HepG2 (cell line): Measurements from ENCODE around the gene PRR12. TPM values are rescaled to one million over a fixed set of nuclear protein-coding genes. Genes with fewer than 3 reads are reported as not detected.

ENCODE experiments used
- AFF4 ChIP-seq: sonication (generic); formaldehyde crosslinking; IDR thresholded peaks from 2 replicates; pipeline ENCODE4 v1.4.0; 2020; ENCODE audit warnings: missing genetic modification reagents
- CAMTA2 ChIP-seq: sonication (generic); formaldehyde crosslinking; IDR thresholded peaks from 2 replicates; pipeline ENCODE4 v1.4.0; 2020; ENCODE audit warnings: mild to moderate bottlenecking, missing genetic modification reagents, borderline replicate concordance
- ETS1 ChIP-seq: sonication (generic); formaldehyde crosslinking; IDR thresholded peaks from 2 replicates; pipeline ENCODE4 v1.4.0; 2020; ENCODE audit warnings: missing genetic modification reagents
- ETV5 ChIP-seq: IDR thresholded peaks from 2 replicates; pipeline ENCODE4 v1.6.1; 2018; ENCODE audit warnings: missing biosample characterization, missing genetic modification reagents, inconsistent platforms, borderline replicate concordance
- GFI1 ChIP-seq: sonication (generic); formaldehyde crosslinking; IDR thresholded peaks from 2 replicates; pipeline ENCODE4 v1.5.0; 2020; ENCODE audit warnings: missing genetic modification reagents, mild to moderate bottlenecking, borderline replicate concordance
- IRX3 ChIP-seq: sonication (generic); formaldehyde crosslinking; IDR thresholded peaks from 2 replicates; pipeline ENCODE4 v1.8.1; 2023; ENCODE audit warnings: mild to moderate bottlenecking, low read depth, missing genetic modification reagents, borderline replicate concordance
- KMT2A ChIP-seq: sonication (generic); formaldehyde crosslinking; IDR thresholded peaks from 2 replicates; pipeline ENCODE4 v1.4.0; 2020; ENCODE audit warnings: missing genetic modification reagents
- LCORL ChIP-seq, 2 experiments: fragments of 450-650 bp in 1 of 2; sonication (generic) in 1 of 2; formaldehyde crosslinking in 1 of 2; IDR thresholded peaks; 2 replicates each; pipeline versions ENCODE4 v1.5.0 to v1.6.1; 2017 to 2020; ENCODE audit warnings: antibody characterized with exemption in 1 of 2, missing genetic modification reagents in 1 of 2
- MED1 ChIP-seq: sonication (generic); formaldehyde crosslinking; IDR thresholded peaks from 2 replicates; pipeline ENCODE4 v1.4.0; 2020; ENCODE audit warnings: missing genetic modification reagents
- MTF2 ChIP-seq: sonication (generic); formaldehyde crosslinking; IDR thresholded peaks from 2 replicates; pipeline ENCODE4 v1.5.0; 2020; ENCODE audit warnings: missing genetic modification reagents, borderline replicate concordance
- PHF20 ChIP-seq: sonication (generic); formaldehyde crosslinking; IDR thresholded peaks from 2 replicates; pipeline ENCODE4 v1.5.0; 2020; ENCODE audit warnings: mild to moderate bottlenecking, missing genetic modification reagents
- RBAK ChIP-seq: sonication (generic); formaldehyde crosslinking; IDR thresholded peaks from 2 replicates; pipeline ENCODE4 v1.5.1; 2020; ENCODE audit warnings: mild to moderate bottlenecking, missing genetic modification reagents
- SNAPC5 ChIP-seq: sonication (generic); formaldehyde crosslinking; IDR thresholded peaks from 2 replicates; pipeline ENCODE4 v1.8.1; 2023; ENCODE audit warnings: mild to moderate bottlenecking, missing genetic modification reagents, borderline replicate concordance
- TFDP1 ChIP-seq: IDR thresholded peaks from 2 replicates; pipeline ENCODE4 v1.6.1; 2016; ENCODE audit warnings: missing compliant biosample characterization, missing genetic modification reagents, borderline replicate concordance
- THAP7 ChIP-seq: sonication (generic); formaldehyde crosslinking; IDR thresholded peaks from 2 replicates; pipeline ENCODE4 v1.8.1; 2023; ENCODE audit warnings: mild to moderate bottlenecking, missing genetic modification reagents
- THYN1 ChIP-seq: sonication (generic); formaldehyde crosslinking; IDR thresholded peaks from 2 replicates; pipeline ENCODE4 v1.8.1; 2023; ENCODE audit warnings: low read depth, mild to moderate bottlenecking, moderate library complexity, missing genetic modification reagents, borderline replicate concordance
- ZBTB46 ChIP-seq: sonication (generic); formaldehyde crosslinking; IDR thresholded peaks from 2 replicates; pipeline ENCODE4 v1.4.0; 2020; ENCODE audit warnings: mild to moderate bottlenecking, missing genetic modification reagents, borderline replicate concordance
- ZNF136 ChIP-seq: sonication (generic); formaldehyde crosslinking; IDR thresholded peaks from 2 replicates; pipeline ENCODE4 v1.8.1; 2022; ENCODE audit warnings: low read depth, mild to moderate bottlenecking, moderate library complexity, missing genetic modification reagents
- polyA plus RNA-seq, 8 experiments: library from polyadenylated mRNA; depleted of rRNA in 3 of 8; stranded (reverse) in 7 of 8; unstranded in 1 of 8; fragments of >200 nt; fragmentation: Illumina TruSeq in 4 of 8; extraction: Trizol in 4 of 8; gene quantifications; 2 replicates each; pipeline versions ENCODE4 v1.2.1 to v1.2.3, GENCODE V29; 2011 to 2016; ENCODE audit warnings: low read depth in 4 of 8, missing spikeins in 1 of 8, mixed read lengths in 1 of 8; ENCODE audit not compliant: insufficient read depth in 1 of 8
- total RNA-seq, 5 experiments: library from RNA; depleted of rRNA; stranded (reverse); fragments of >200 nt; fragmentation: Illumina TruSeq; extraction: Trizol; gene quantifications; 2 replicates each; pipeline ENCODE4 v1.2.3, GENCODE V29; 2016; ENCODE audit warnings: low read depth in 1 of 5

Gene PRR12
- total and polyA plus RNA-seq, 2 of the 13 experiments (the other 11 are each of a cell fraction or from before 2014, with no cell fraction given): 0.62 to 1.5 TPM

GRCh38 chr19:49590071-49590970 is 661 bp upstream of the PRR12 start (continued):
- peak; percentile 39; the same call in 1 of the 2 replicates for TF ChIP-seq SNAPC5 (CRISPR knock-in tag)
- TF ChIP-seq CAMTA2 (CRISPR knock-in tag): peak; percentile 53; the same call in 1 of the 2 replicates
- 0 out of 2 replicates have a peak, but pooled peaks have one; percentile 30 for TF ChIP-seq MTF2 (CRISPR knock-in tag)
- TF ChIP-seq MED1: peak; percentile 49
- TF ChIP-seq ZNF136: peak; percentile 71
- TF ChIP-seq ETS1 (CRISPR knock-in tag): no peak
- TF ChIP-seq TFDP1: peak; percentile 24; the same call in 1 of the 2 replicates
- peak; percentile 24; the same call in 1 of the 2 replicates for TF ChIP-seq KMT2A (CRISPR knock-in tag)
- TF ChIP-seq THAP7 (CRISPR knock-in tag): peak; percentile 19; the same call in 1 of the 2 replicates
- TF ChIP-seq PHF20 (CRISPR knock-in tag): peak; percentile 20
- 0 out of 2 replicates have a peak, but pooled peaks have one; percentile 17 for TF ChIP-seq IRX3
- TF ChIP-seq RBAK (CRISPR knock-in tag): no peak
- TF ChIP-seq THYN1 (CRISPR knock-in tag): no peak
- TF ChIP-seq GFI1 (CRISPR knock-in tag): 0 out of 2 replicates have a peak, but pooled peaks have one; percentile 16
- TF ChIP-seq AFF4 (CRISPR knock-in tag): peak; percentile 60; the same call in 1 of the 2 replicates
- TF ChIP-seq ETV5 (CRISPR knock-in tag): peak; percentile 66
- no peak for TF ChIP-seq LCORL (IDR thresholded peaks at IDR 0.05)
- TF ChIP-seq LCORL (CRISPR knock-in tag; IDR thresholded peaks at IDR 0.05): no peak
- no peak for TF ChIP-seq ZBTB46
